ENCODE measurements around the gene PPP1R7. TPM values are rescaled to one million over a fixed set of nuclear protein-coding genes. Genes with fewer than 3 reads are reported as not detected.

PPP1R7 gene
- total RNA-seq, 4 donors from 2014 or later = 58.7 to 74.0 (median 68.8) TPM

GRCh38 chr2:241179899-241180298 is 29.6 kb downstream of the PPP1R7 start:
- no peaks in the 10 kb centered on the region for H3K27me3 ChIP-seq
- no peaks in the 10 kb centered on the region for H3K4me1 ChIP-seq
- no peak overlapping the region for H3K4me3 ChIP-seq (replicated peaks in 1 of 3)
- intact Hi-C loops (cut with DNase I) = no loop called here
- no peak overlapping the region for H3K27ac ChIP-seq
- 91 to 94% methylated on average over 4 of the region's 4 CpGs for WGBS, 2 donors
- DNase-seq = no peak
- H3K9me3 ChIP-seq = no peaks in the 10 kb centered on the region
- TF ChIP-seq CTCF (IDR thresholded peaks at IDR 0.05) (no peak), POLR2A (IDR thresholded peaks at IDR 0.05) (no peak)
- peaks cover 6 to 20% of the 10 kb centered on the region in 2 donors for H3K36me3 ChIP-seq

GRCh38 chr2:241180495-241180894 is 30.2 kb downstream of the PPP1R7 start:
- Histone ChIP-seq H3K27me3 (no peaks in the 10 kb centered on the region), H3K36me3 (peaks cover 6 to 17% of the 10 kb centered on the region in 2 donors), H3K9me3 (no peaks in the 10 kb centered on the region), H3K4me3 (replicated peaks in 1 of 3) (no peak overlapping the region), H3K27ac (no peak overlapping the region), H3K4me1 (no peaks in the 10 kb centered on the region)
- TF ChIP-seq POLR2A (IDR thresholded peaks at IDR 0.05) = no peak
- no peak for TF ChIP-seq CTCF (IDR thresholded peaks at IDR 0.05)
- no peak for DNase-seq
- 91 to 95% methylated on average over 9 to 11 of the region's 12 CpGs for WGBS, 2 donors
- intact Hi-C loops (cut with DNase I) = no loop called here

GRCh38 chr2:241182126-241182525 is 31.9 kb downstream of the PPP1R7 start:
- Histone ChIP-seq H3K27me3 (no peaks in the 10 kb centered on the region), H3K36me3 (peaks cover 6 to 16% of the 10 kb centered on the region in 2 donors), H3K4me1 (no peaks in the 10 kb centered on the region), H3K27ac (no peak overlapping the region), H3K9me3 (no peaks in the 10 kb centered on the region), H3K4me3 (replicated peaks in 1 of 3) (no peak overlapping the region)
- DNase-seq = no peak
- 93 to 100% methylated on average over 2 to 3 of the region's 3 CpGs for WGBS, 2 donors
- TF ChIP-seq POLR2A (IDR thresholded peaks at IDR 0.05) (no peak), CTCF (IDR thresholded peaks at IDR 0.05) (no peak)
- intact Hi-C loops (cut with DNase I) = no loop called here

DNA sequence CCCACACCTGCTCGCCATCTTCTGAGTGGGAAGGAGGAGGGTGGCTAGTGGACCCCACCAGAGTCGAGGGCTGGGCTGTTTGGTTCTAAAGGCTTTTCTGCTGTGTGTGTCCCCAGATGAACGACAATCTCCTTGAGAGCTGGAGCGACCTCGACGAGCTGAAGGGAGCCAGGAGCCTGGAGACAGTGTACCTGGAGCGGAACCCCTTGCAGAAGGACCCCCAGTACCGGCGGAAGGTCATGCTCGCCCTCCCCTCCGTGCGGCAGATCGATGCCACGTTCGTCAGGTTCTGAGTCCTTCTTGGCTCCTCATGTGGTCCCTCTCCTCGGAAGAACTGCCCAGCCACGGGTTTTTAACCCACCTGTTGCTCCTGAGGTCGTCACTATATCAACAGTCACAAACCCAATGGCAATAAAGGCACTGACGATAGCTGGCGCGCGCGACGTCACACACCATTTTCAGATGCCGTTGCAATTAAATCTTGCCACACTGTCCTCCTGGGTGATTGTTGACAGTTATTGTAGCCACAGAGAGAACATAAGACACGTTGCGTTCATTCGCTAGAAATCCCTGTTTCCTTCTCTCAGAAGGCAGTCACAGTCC is 32.4 kb downstream of the PPP1R7 start:
- Histone ChIP-seq H3K27me3 (no peaks in the 10 kb centered on the region), H3K4me1 (no peaks in the 10 kb centered on the region), H3K4me3 (replicated peaks in 1 of 3) (no peak overlapping the region), H3K9me3 (no peaks in the 10 kb centered on the region), H3K27ac (no peak overlapping the region), H3K36me3 (peaks cover 6 to 16% of the 10 kb centered on the region in 2 donors)
- WGBS, 2 donors = 91% methylated on average over 26 to 28 of the region's 28 CpGs
- no peak for TF ChIP-seq CTCF (IDR thresholded peaks at IDR 0.05)
- no peak for TF ChIP-seq POLR2A (IDR thresholded peaks at IDR 0.05)
- no peak for DNase-seq
- intact Hi-C loops (cut with DNase I) = no loop called here

DNA sequence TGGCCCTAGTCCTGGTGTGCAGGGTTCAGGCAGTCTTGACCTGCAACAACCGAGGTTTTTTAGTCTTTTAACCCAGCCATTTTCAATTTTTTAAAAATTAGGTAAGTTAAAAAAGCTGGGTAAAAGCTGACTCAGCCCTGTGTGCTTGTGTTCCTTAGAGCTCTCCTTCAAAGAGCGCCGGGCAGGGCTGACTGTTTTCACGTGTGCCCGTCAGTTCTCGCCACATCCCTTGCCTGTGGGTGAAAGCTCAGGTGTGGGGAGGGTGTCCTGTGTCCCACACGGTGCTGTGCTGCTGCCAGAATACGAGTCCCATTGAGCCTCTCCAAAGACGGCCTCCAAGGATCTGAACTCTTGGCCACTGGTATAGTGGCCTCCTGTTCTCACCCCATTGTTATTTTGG is 33.0 kb downstream of the PPP1R7 start:
- Histone ChIP-seq H3K36me3 (peaks cover 6 to 16% of the 10 kb centered on the region in 2 donors), H3K4me1 (no peaks in the 10 kb centered on the region), H3K27ac (no peak overlapping the region), H3K4me3 (replicated peaks in 1 of 3) (no peak overlapping the region), H3K27me3 (no peaks in the 10 kb centered on the region), H3K9me3 (no peaks in the 10 kb centered on the region)
- DNase-seq = no peak
- TF ChIP-seq POLR2A (IDR thresholded peaks at IDR 0.05) (no peak), CTCF (IDR thresholded peaks at IDR 0.05) (no peak)
- intact Hi-C loops (cut with DNase I) = no loop called here
- 89 to 94% methylated on average over 9 of the region's 9 CpGs for WGBS, 2 donors
